Large intestine (tissue), 3 donors: ENCODE data around the gene BST1. TPM values are rescaled to one million over a fixed set of nuclear protein-coding genes. Genes with fewer than 3 reads are reported as not detected.
A peak's percentile ranks its signal among the peaks of the same experiment; 100 is the strongest.

ENCODE experiments used
- DNase-seq, 2 donors: peaks; one replicate each; pipeline versions ENCODE4 v3.0.0 to v3.0.0-alpha.2; 2013
- H3K27ac ChIP-seq: one replicate; pipeline ENCODE4 v1.5.1; 2013; ENCODE audit warnings: low read length
- H3K27me3 ChIP-seq: 2 replicates; pipeline ENCODE4 v1.6.1; 2013; ENCODE audit warnings: low read length; ENCODE audit not compliant: control insufficient read depth, insufficient read depth
- H3K36me3 ChIP-seq: 2 replicates; pipeline ENCODE4 v1.6.1; 2013; ENCODE audit warnings: low read length; ENCODE audit not compliant: control insufficient read depth, insufficient read depth
- H3K4me1 ChIP-seq: one replicate; pipeline ENCODE4 v1.6.1; 2013; ENCODE audit warnings: low read length; ENCODE audit not compliant: control insufficient read depth, insufficient read depth
- H3K4me3 ChIP-seq: one replicate; pipeline ENCODE4 v1.5.1; 2013; ENCODE audit warnings: low read length
- H3K9me3 ChIP-seq: one replicate; pipeline ENCODE4 v1.6.1; 2013; ENCODE audit warnings: mild to moderate bottlenecking, low read depth, low read length, moderate library complexity; ENCODE audit not compliant: control insufficient read depth
- WGBS: methylation state at CpG from one replicate; pipeline ENCODE4 v1.1.5; 2013; ENCODE audit warnings: low lambda C conversion rate; ENCODE audit not compliant: insufficient coverage; 5-methylcytosine and 5-hydroxymethylcytosine counted together
- polyA plus RNA-seq: library from polyadenylated mRNA; unstranded; fragments of 120-200 nt; gene quantifications from one replicate; pipeline ENCODE4 v1.2.1, GENCODE V29; 2013

Gene BST1
- polyA plus RNA-seq, 1 donor = 52.7 TPM

- peaks cover 7% of the 10 kb centered on the region for H3K4me1 ChIP-seq
- DNase-seq = no peak
- peaks cover 10% of the 10 kb centered on the region for H3K36me3 ChIP-seq
- WGBS = 83% methylated on average over 1 of the region's 3 CpGs
- H3K27me3 ChIP-seq = no peaks in the 10 kb centered on the region
- peaks cover 4% of the 10 kb centered on the region for H3K9me3 ChIP-seq
- no peak overlapping the region for H3K27ac ChIP-seq
- no peak overlapping the region for H3K4me3 ChIP-seq
Observed at GRCh38 chr4:15706646-15707362, 3.9 kb downstream of the BST1 start.

- no peaks in the 10 kb centered on the region for H3K27me3 ChIP-seq
- peaks cover 4% of the 10 kb centered on the region for H3K9me3 ChIP-seq
- WGBS = no CpG with 5 or more reads among the region's 7 CpGs
- peaks cover 12% of the 10 kb centered on the region for H3K36me3 ChIP-seq
- peaks cover 3% of the 10 kb centered on the region for H3K4me1 ChIP-seq
- DNase-seq = no peak
- H3K4me3 ChIP-seq = no peak overlapping the region
- H3K27ac ChIP-seq = no peak overlapping the region
Observed at GRCh38 chr4:15707363-15707715, 4.5 kb downstream of the BST1 start.

GRCh38 chr4:15711762-15712161 is 8.9 kb downstream of the BST1 start:
- H3K4me1 ChIP-seq = no peaks in the 10 kb centered on the region
- no peak overlapping the region for H3K4me3 ChIP-seq
- H3K27ac ChIP-seq = no peak overlapping the region
- no peaks in the 10 kb centered on the region for H3K9me3 ChIP-seq
- no peaks in the 10 kb centered on the region for H3K27me3 ChIP-seq
- WGBS = 100% methylated on average over 1 of the region's 2 CpGs
- DNase-seq = no peak
- H3K36me3 ChIP-seq = peaks cover 23% of the 10 kb centered on the region

GRCh38 chr4:15712214-15712613 is 9.3 kb downstream of the BST1 start:
- no peak overlapping the region for H3K27ac ChIP-seq
- peaks cover 23% of the 10 kb centered on the region for H3K36me3 ChIP-seq
- DNase-seq = no peak
- WGBS = no CpG with 5 or more reads among the region's 1 CpG
- H3K9me3 ChIP-seq = no peaks in the 10 kb centered on the region
- no peaks in the 10 kb centered on the region for H3K4me1 ChIP-seq
- H3K27me3 ChIP-seq = no peaks in the 10 kb centered on the region
- H3K4me3 ChIP-seq = no peak overlapping the region

GRCh38 chr4:15714141-15714540 is 11.3 kb downstream of the BST1 start:
- no CpG with 5 or more reads among the region's 1 CpG for WGBS
- H3K36me3 ChIP-seq = peaks cover 21% of the 10 kb centered on the region
- DNase-seq = no peak
- no peaks in the 10 kb centered on the region for H3K4me1 ChIP-seq
- H3K4me3 ChIP-seq = no peak overlapping the region
- no peaks in the 10 kb centered on the region for H3K27me3 ChIP-seq
- no peak overlapping the region for H3K27ac ChIP-seq
- H3K9me3 ChIP-seq = no peaks in the 10 kb centered on the region

- Histone ChIP-seq H3K27me3 (no peaks in the 10 kb centered on the region), H3K36me3 (peaks cover 21% of the 10 kb centered on the region), H3K27ac (no peak overlapping the region), H3K9me3 (no peaks in the 10 kb centered on the region), H3K4me3 (no peak overlapping the region), H3K4me1 (no peaks in the 10 kb centered on the region)
- WGBS = 89% methylated on average over 3 of the region's 8 CpGs
- DNase-seq = peak in 1 of 2 donors; percentile 19
Observed at GRCh38 chr4:15714646-15715435, 12.0 kb downstream of the BST1 start.

- 92% methylated on average over 2 of the region's 3 CpGs for WGBS
- DNase-seq = no peak
Observed at GRCh38 chr4:15716115-15716514, 13.2 kb downstream of the BST1 start.

GRCh38 chr4:15717086-15717485 is 14.2 kb downstream of the BST1 start:
- H3K27ac ChIP-seq = no peak overlapping the region
- H3K4me1 ChIP-seq = no peaks in the 10 kb centered on the region
- no peak overlapping the region for H3K4me3 ChIP-seq
- DNase-seq = no peak
- H3K36me3 ChIP-seq = peaks cover 28% of the 10 kb centered on the region
- WGBS = 80% methylated on average over 1 of the region's 6 CpGs
- H3K27me3 ChIP-seq = no peaks in the 10 kb centered on the region
- no peaks in the 10 kb centered on the region for H3K9me3 ChIP-seq

More at GRCh38 chr4:15716115-15716514, 13.2 kb downstream of the BST1 start:
- Histone ChIP-seq H3K9me3 (no peaks in the 10 kb centered on the region), H3K36me3 (peaks cover 27% of the 10 kb centered on the region), H3K4me3 (no peak overlapping the region), H3K27ac (no peak overlapping the region), H3K27me3 (no peaks in the 10 kb centered on the region), H3K4me1 (no peaks in the 10 kb centered on the region)

- H3K27ac ChIP-seq = no peak overlapping the region
- no peaks in the 10 kb centered on the region for H3K27me3 ChIP-seq
- DNase-seq = peak in 1 of 2 donors; percentile 23
- no peaks in the 10 kb centered on the region for H3K4me1 ChIP-seq
- 70% methylated on average over 2 of the region's 3 CpGs for WGBS
- peaks cover 21% of the 10 kb centered on the region for H3K36me3 ChIP-seq
- no peaks in the 10 kb centered on the region for H3K9me3 ChIP-seq
- H3K4me3 ChIP-seq = no peak overlapping the region
Observed at GRCh38 chr4:15717657-15718416, 15.0 kb downstream of the BST1 start.

- peaks cover 23% of the 10 kb centered on the region for H3K36me3 ChIP-seq
- no peak overlapping the region for H3K4me3 ChIP-seq
- no peaks in the 10 kb centered on the region for H3K4me1 ChIP-seq
- WGBS = no CpG with 5 or more reads among the region's 5 CpGs
- H3K27me3 ChIP-seq = no peaks in the 10 kb centered on the region
- H3K9me3 ChIP-seq = no peaks in the 10 kb centered on the region
- no peak overlapping the region for H3K27ac ChIP-seq
- DNase-seq = no peak
Observed at GRCh38 chr4:15718465-15718864, 15.6 kb downstream of the BST1 start.
